Neuron (in vitro differentiated cells): ENCODE measurements around the gene ITPKA.
"Not testable (repeated sequence)": the region's sequence is repeated elsewhere in the genome, so short reads cannot be mapped to it uniquely, and the experiment has no call there.

Experiments used
- H2AFZ ChIP-seq: one replicate; pipeline ENCODE4 v1.6.1; 2013; ENCODE audit warnings: low read depth, mild to moderate bottlenecking, inconsistent platforms, low read length, moderate library complexity
- H3K27me3 ChIP-seq: one replicate; pipeline ENCODE4 v1.6.1; 2013; ENCODE audit warnings: low read length; ENCODE audit not compliant: insufficient read depth
- H3K36me3 ChIP-seq: one replicate; pipeline ENCODE4 v1.6.1; 2013; ENCODE audit warnings: low read length; ENCODE audit not compliant: insufficient read depth
- H3K4me1 ChIP-seq: one replicate; pipeline ENCODE4 v1.6.1; 2013; ENCODE audit warnings: low read length; ENCODE audit not compliant: insufficient read depth
- H3K4me3 ChIP-seq: 2 replicates; pipeline ENCODE4 v1.5.1; 2013; ENCODE audit warnings: mild to moderate bottlenecking, low read length, moderate library complexity
- H3K9me3 ChIP-seq: one replicate; pipeline ENCODE4 v1.6.1; 2013; ENCODE audit warnings: low read length

The ITPKA gene

DNA sequence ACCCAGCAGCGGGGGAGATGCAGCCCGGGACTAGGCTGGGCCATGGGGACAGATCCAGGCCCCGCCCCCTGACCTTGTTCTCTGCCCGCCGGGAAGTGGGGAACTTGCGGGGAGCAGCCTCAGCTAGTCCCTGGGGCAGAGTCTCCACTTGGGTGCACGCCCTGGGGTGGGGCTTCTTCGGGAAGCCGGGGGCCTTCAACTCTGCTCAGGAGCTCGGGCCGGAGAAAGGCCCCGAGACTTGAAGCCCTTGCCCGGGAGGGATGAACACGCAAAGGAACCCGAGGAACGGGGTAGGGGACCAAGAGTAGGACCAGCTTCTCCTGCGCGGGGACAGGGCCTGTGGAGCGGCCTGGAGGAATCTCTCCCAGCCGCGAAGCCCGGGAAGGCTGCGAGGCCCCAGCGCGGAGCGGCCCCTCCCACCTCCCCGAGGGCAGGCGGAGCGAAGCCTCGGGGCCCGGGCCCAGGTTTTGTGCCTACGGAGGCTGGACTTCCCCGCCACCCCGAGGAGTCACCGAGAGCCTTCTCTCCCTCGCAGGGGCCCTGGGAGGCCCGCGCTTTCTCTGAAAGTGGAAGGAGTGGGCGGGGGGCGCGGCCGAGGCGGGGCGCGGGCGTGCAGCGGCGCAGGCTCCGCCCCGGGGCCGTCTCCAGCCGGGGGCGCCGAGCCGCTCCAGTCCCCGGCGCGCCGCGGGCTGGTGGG is at the start of gene ITPKA:
Gene ITPKA, plus strand, starts transcription at position 670 of the 697 bp plus-strand sequence. CDS start 54 bp downstream, outside the sequence.
- Histone ChIP-seq H3K27me3 (peaks cover 34% of the 10 kb centered on the region), H3K4me1 (peaks cover 23% of the 10 kb centered on the region), H3K9me3 (no peaks in the 10 kb centered on the region), H3K36me3 (no peaks in the 10 kb centered on the region), H3K4me3 (peak within 1 kb of the TSS; percentile 71), H2AFZ (peak within 1 kb of the TSS; percentile 100)

DNA sequence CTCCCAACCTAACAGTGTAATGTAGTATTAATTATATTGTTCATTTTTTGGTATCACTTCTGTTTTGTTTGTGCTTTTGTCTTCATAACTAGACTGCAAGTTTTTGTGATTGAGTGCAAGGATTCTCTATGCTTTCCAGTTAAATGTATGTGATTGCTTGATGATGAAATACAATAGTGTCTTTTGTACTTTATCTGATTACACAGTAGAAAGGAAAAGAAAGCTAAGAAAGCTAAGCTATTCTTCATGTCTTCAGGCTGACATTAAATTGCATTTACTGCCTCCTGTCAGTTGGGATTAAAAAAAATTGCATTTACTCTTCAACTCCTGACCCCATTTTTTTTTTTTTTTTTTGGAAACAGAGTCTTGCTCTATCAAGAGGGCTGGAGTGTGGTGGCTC is 48.3 kb upstream of the ITPKA start:
- Histone ChIP-seq H3K36me3 (peaks cover 55% of the 10 kb centered on the region), H3K4me3 (no peak overlapping the region), H3K27me3 (no peaks in the 10 kb centered on the region), H3K4me1 (no peaks in the 10 kb centered on the region), H3K9me3 (no peaks in the 10 kb centered on the region), H2AFZ (no peak overlapping the region)

DNA sequence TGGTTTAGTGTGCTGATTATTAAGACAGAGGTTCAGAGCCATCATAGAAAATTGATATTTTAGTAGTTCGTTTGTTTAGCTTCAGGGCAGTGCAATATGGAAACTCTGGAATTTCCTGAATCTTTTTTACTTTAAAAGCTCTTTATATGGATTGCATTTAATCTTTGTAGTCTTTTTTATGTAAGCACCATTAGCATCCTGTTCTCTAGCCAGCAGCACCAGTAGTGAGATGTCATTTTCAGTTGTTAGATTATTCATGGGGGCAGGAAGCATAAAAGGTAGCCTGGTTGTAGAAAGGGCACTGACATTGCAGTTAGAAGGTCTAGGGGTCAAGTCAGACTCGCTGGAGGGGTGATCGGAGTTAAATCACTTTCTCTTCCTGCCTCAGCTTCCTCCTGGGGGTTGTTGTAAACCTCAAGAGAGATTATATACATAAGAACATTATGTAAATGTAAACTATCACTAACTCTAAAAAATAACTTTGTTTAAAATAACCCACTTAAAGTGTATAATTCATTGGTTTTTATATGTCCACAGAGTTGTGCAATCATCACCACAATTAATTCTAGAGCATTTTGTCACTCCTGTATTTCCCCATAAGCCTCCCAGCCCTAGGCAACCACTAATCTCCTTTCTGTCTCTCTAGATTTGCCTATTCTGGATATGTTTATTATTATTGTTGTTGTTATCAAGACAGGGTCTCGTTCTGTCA is 31.4 kb upstream of the ITPKA start:
- H3K9me3 ChIP-seq: no peaks in the 10 kb centered on the region
- H3K36me3 ChIP-seq: peaks cover 68% of the 10 kb centered on the region
- H3K27me3 ChIP-seq: no peaks in the 10 kb centered on the region
- no peaks in the 10 kb centered on the region for H3K4me1 ChIP-seq
- no peak overlapping the region for H3K4me3 ChIP-seq
- H2AFZ ChIP-seq: no peak overlapping the region

- H3K36me3 ChIP-seq: peaks cover 69% of the 10 kb centered on the region
- no peak overlapping the region for H3K4me3 ChIP-seq
- peaks cover 3% of the 10 kb centered on the region for H3K9me3 ChIP-seq
- no peak overlapping the region for H2AFZ ChIP-seq
- H3K27me3 ChIP-seq: no peaks in the 10 kb centered on the region
- no peaks in the 10 kb centered on the region for H3K4me1 ChIP-seq
Measured at GRCh38 chr15:41464889-41465580, 28.6 kb upstream of the ITPKA start.

GRCh38 chr15:41465822-41466421 is 27.8 kb upstream of the ITPKA start:
- no peaks in the 10 kb centered on the region for H3K4me1 ChIP-seq
- H3K4me3 ChIP-seq: no peak overlapping the region
- H3K9me3 ChIP-seq: peaks cover 3% of the 10 kb centered on the region
- H3K27me3 ChIP-seq: no peaks in the 10 kb centered on the region
- peaks cover 73% of the 10 kb centered on the region for H3K36me3 ChIP-seq
- H2AFZ ChIP-seq: no peak overlapping the region

- Histone ChIP-seq H3K4me3 (no peak overlapping the region), H3K27me3 (no peaks in the 10 kb centered on the region), H3K4me1 (no peaks in the 10 kb centered on the region), H2AFZ (no peak overlapping the region), H3K36me3 (peaks cover 80% of the 10 kb centered on the region), H3K9me3 (peaks cover 3% of the 10 kb centered on the region)
Measured at GRCh38 chr15:41466711-41467110, 27.0 kb upstream of the ITPKA start.

DNA sequence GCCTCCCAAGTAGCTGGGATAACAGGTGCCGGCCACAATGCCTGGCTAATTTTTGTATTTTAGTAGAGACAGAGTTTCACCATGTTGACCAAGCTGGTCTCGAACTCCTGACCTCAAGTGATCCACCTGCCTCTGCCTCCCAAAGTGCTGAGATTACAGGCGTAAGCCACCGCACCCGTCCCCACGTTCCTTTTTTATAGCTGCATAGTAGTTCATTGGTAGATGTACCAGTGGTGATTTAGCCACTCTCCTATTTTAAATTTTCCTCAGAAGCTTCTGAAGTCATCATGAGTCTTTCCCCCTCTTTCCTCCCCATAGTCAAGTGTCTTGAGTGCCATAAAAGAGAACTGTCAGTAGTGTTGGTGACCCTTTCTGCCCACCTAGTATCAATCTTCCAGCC is 24.0 kb upstream of the ITPKA start:
- H3K27me3 ChIP-seq, H3K9me3 ChIP-seq, H2AFZ ChIP-seq, H3K4me3 ChIP-seq, H3K4me1 ChIP-seq: not testable (repeated sequence)
- H3K36me3 ChIP-seq: peaks cover 78% of the 10 kb centered on the region

GRCh38 chr15:41473418-41473817 is 20.3 kb upstream of the ITPKA start:
- H2AFZ ChIP-seq: no peak overlapping the region
- no peak overlapping the region for H3K4me3 ChIP-seq
- H3K9me3 ChIP-seq: peaks cover 3% of the 10 kb centered on the region
- H3K36me3 ChIP-seq: peaks cover 83% of the 10 kb centered on the region
- no peaks in the 10 kb centered on the region for H3K4me1 ChIP-seq
- no peaks in the 10 kb centered on the region for H3K27me3 ChIP-seq

GRCh38 chr15:41474436-41474835 is 19.2 kb upstream of the ITPKA start:
- Histone ChIP-seq H3K27me3 (no peaks in the 10 kb centered on the region), H3K36me3 (peaks cover 82% of the 10 kb centered on the region), H2AFZ (no peak overlapping the region), H3K4me1 (no peaks in the 10 kb centered on the region), H3K4me3 (no peak overlapping the region), H3K9me3 (no peaks in the 10 kb centered on the region)

DNA sequence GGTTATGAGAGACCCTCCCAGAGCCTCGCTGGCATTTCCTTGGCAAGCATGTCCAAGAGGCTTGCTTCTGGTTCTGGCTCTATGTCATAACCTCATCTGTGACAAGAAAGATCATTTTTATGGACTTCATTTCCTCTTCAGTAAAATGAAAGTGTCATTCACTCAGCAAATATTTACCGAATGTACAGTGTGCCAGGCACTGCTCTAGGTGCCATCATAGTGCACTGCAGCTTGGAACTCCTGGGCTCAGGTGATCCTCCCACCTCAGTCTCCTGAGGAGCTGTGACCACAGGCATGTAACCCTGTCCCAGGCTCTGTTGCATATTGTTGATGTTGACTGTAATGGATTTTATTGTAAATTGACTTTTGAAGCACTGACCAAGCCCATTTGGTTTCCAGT is 18.7 kb upstream of the ITPKA start:
- Histone ChIP-seq H3K4me1 (no peaks in the 10 kb centered on the region), H3K27me3 (no peaks in the 10 kb centered on the region), H3K36me3 (peaks cover 81% of the 10 kb centered on the region), H3K9me3 (no peaks in the 10 kb centered on the region), H3K4me3 (no peak overlapping the region), H2AFZ (no peak overlapping the region)

DNA sequence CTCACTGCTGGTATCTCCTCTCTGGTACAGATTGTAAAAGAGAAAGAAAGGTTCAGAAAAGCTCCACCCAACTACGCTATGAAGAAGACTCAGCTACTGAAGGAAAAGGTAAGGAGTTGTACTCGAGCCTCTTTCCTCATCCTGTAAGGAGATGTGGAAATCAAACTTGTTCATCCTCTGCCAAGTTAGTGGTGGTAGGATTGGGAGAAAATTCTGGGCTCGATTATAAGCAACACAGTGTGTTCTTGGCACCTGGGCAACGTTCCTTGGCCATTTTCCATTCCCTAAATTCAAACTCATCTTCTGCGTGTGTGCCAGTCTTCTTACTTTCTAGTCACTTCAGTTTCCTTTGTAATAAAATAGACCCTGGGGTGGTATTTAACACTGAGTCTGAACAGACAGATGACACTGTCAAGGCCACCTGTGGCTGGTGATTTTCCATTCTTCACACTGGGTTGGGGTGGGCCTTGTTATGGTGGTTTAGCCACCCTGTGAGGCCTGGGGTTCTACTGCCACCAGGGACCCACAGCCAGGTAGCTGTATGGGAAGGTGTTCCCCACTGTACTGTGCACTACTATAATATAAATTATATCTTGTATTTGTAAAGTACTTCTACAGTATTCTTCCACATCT is 17.1 kb upstream of the ITPKA start:
- H3K36me3 ChIP-seq: peaks cover 83% of the 10 kb centered on the region
- H3K27me3 ChIP-seq: no peaks in the 10 kb centered on the region

DNA sequence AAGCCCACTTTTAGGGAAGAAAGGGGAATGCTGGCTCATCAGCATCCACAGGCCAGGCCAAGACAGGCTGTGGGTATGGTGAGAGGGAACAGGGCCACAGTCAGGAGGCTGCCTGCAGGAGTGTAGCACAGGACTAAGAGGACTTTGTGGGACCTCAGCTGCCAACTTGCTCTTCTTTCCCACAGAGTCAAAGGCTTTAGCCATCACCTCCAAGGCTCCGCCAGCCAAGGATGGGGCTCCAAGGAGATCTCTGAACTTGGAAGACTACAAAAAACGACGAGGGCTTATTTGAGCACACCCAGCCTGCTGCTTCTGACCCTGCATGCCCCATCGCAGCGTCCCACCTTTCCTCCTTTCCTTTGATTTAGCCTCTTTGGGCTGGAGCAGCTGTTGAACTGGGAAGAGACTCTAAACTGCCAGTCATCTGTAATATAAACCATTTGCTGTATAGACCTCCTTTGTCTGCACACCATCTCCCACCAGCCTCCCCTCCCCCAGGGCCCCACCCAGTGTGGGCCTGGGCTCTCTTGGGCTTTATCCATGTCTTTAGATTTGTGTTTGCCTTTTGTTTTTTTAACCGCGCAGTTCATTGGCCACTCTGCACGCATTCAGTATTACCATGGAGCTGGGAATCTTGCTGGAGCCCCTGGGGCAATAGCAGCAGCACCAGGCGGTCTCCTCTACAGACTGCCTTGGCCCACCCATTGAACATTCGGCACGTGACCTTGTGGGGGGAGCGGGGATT is 13.1 kb upstream of the ITPKA start:
- Histone ChIP-seq H3K9me3 (peaks cover 4% of the 10 kb centered on the region), H3K27me3 (no peaks in the 10 kb centered on the region), H3K36me3 (peaks cover 81% of the 10 kb centered on the region), H3K4me3 (no peak overlapping the region), H3K4me1 (no peaks in the 10 kb centered on the region), H2AFZ (no peak overlapping the region)

More for the DNA sequence above, 17.1 kb upstream of the ITPKA start:
- no peak overlapping the region for H2AFZ ChIP-seq
- no peak overlapping the region for H3K4me3 ChIP-seq
- peaks cover 2% of the 10 kb centered on the region for H3K9me3 ChIP-seq
- H3K4me1 ChIP-seq: no peaks in the 10 kb centered on the region
